Calu3 (cell line): ENCODE data around the gene SNAPC2. TPM values are rescaled to one million over a fixed set of nuclear protein-coding genes. Genes with fewer than 3 reads are reported as not detected.
A peak's percentile ranks its signal among the peaks of the same experiment; 100 is the strongest.

Experiments used
- BruUV-seq: library from RNA; stranded (reverse); fragments of 400-500 nt; replicated peaks from 2 replicates; lab custom pipeline; 2021; lab: Mats Ljungman, UMichigan
- CTCF ChIA-PET: fragments of 300-600 bp; sonication (Branson Sonifier 250); formaldehyde crosslinking; loops from one replicate; lab custom pipeline; 2022; ENCODE audit warnings: antibody characterized with exemption; lab: Charles Lee
- DNase-seq: peaks from one replicate; pipeline ENCODE4 v3.0.0; 2022
- H3K27ac Mint-ChIP-seq: one replicate; pipeline ENCODE4 v1.8.0; 2022; ENCODE audit warnings: mixed read lengths; ENCODE audit not compliant: unreplicated experiment
- H3K27me3 Mint-ChIP-seq: one replicate; pipeline ENCODE4 v1.8.0; 2022; ENCODE audit warnings: mixed read lengths; ENCODE audit not compliant: unreplicated experiment
- H3K36me3 Mint-ChIP-seq: one replicate; pipeline ENCODE4 v1.8.0; 2022; ENCODE audit warnings: mild to moderate bottlenecking, moderate library complexity, mixed read lengths; ENCODE audit not compliant: insufficient read depth, unreplicated experiment
- H3K4me1 Mint-ChIP-seq: one replicate; pipeline ENCODE4 v1.8.0; 2022; ENCODE audit warnings: mild to moderate bottlenecking, low read depth, mixed read lengths; ENCODE audit not compliant: unreplicated experiment
- H3K4me3 Mint-ChIP-seq: one replicate; pipeline ENCODE4 v1.8.0; 2022; ENCODE audit warnings: mild to moderate bottlenecking, low read depth, moderate library complexity, mixed read lengths; ENCODE audit not compliant: unreplicated experiment
- H3K9me3 Mint-ChIP-seq: one replicate; pipeline ENCODE4 v1.8.0; 2022; ENCODE audit warnings: low read depth, mixed read lengths; ENCODE audit not compliant: unreplicated experiment
- intact Hi-C: fragments of 100-400 bp; cut with micrococcal nuclease; formaldehyde crosslinking; loops from one replicate; pipeline ENCODE4 v1.10.0; 2022; ENCODE audit not compliant: unreplicated experiment
- total RNA-seq: library from RNA; stranded (reverse); gene quantifications from 2 replicates; pipeline ENCODE4 v1.2.3, GENCODE V29; 2022
- TF ChIP-seq, protein P1 (sequence below): fragments of 200-600 bp; IDR thresholded peaks from one replicate; pipeline ENCODE4 v1.8.0; 2022; ENCODE audit warnings: antibody characterized with exemption; ENCODE audit not compliant: unreplicated experiment

The SNAPC2 gene
- total RNA-seq, 1 experiment from 2014 or later: 12.1 TPM

DNA sequence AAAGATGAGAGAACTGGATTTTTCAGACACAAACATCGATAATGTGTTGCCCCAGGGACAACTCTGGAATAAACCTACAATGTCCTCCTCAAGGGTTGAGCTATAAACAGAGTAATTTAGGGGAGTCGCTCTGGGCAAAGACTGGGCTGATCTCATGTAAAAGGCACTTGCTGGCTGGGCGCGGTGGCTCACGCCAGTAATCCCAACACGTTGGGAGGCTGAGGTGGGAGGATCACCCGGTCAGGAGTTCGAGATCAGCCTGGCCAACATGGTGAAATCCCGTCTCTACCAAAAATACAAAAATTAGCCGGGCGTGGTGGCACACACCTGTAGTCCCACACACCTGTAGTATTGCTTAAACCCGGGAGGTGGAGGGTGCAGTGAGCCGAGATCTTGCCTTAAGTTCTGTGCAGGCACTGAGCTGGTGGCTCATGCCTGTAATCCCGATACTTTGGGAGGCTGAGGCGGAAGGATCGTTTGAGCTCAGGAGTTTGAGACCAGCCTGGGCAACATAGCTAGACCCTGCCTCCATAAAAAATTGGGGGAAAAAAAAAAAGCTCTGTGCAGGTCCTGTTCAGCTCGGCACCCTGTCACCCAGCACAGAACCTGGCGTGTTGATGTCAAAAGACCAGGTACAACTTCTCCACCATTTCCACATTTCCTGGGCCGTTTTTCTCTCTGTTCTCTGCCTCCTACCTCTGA is 21.9 kb downstream of the SNAPC2 start:
- TF ChIP-seq, protein P1, sequence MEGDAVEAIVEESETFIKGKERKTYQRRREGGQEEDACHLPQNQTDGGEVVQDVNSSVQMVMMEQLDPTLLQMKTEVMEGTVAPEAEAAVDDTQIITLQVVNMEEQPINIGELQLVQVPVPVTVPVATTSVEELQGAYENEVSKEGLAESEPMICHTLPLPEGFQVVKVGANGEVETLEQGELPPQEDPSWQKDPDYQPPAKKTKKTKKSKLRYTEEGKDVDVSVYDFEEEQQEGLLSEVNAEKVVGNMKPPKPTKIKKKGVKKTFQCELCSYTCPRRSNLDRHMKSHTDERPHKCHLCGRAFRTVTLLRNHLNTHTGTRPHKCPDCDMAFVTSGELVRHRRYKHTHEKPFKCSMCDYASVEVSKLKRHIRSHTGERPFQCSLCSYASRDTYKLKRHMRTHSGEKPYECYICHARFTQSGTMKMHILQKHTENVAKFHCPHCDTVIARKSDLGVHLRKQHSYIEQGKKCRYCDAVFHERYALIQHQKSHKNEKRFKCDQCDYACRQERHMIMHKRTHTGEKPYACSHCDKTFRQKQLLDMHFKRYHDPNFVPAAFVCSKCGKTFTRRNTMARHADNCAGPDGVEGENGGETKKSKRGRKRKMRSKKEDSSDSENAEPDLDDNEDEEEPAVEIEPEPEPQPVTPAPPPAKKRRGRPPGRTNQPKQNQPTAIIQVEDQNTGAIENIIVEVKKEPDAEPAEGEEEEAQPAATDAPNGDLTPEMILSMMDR: no peak
- intact Hi-C loops: no loop called here
- H3K36me3 Mint-ChIP-seq: peaks cover 38% of the 10 kb centered on the region
- CTCF ChIA-PET: interaction anchor here (0.6 kb wide), 1 partner anchor 227 kb away, joined by 3 read pairs; no protein-coding TSS in a partner anchor
- H3K4me3 Mint-ChIP-seq: peak overlapping the region; percentile 91
- no peak for DNase-seq
- H3K9me3 Mint-ChIP-seq: no peaks in the 10 kb centered on the region
- peaks cover 20% of the 10 kb centered on the region for H3K4me1 Mint-ChIP-seq
- BruUV-seq: no TSS peak
- H3K27ac Mint-ChIP-seq: peak overlapping the region; percentile 93
- no peaks in the 10 kb centered on the region for H3K27me3 Mint-ChIP-seq

DNA sequence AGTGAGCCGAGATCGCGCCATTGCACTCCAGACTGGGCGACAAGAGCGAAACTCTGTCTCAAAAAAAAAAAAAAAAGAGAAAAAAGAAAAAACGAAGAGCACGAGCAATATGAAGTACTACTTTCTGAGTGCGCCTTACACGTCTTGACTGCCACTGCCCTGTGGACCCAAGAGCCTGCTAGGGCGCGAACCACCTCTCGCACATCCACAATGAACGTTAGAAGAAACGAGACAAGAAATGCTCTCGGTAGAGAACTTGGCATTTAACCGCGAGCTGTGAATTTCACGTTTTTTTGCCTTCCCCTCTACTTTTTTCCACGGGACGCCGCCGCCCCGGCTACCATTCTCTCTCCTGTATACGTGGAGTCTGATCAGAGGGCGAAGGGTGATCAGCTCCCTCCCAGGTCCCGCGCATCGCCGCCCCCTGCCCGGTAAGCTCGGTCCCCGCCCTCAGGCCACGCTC is 22.9 kb downstream of the SNAPC2 start:
- Mint-ChIP-seq H3K4me3 (peak overlapping the region; percentile 91), H3K36me3 (peaks cover 38% of the 10 kb centered on the region), H3K27me3 (no peaks in the 10 kb centered on the region), H3K27ac (peak overlapping the region; percentile 93), H3K4me1 (peaks cover 20% of the 10 kb centered on the region), H3K9me3 (no peaks in the 10 kb centered on the region)
- CTCF ChIA-PET: interaction anchor here (0.5 to 2.4 kb wide), 10 partner anchors 14 to 1884 kb away, joined by 3 to 13 read pairs (median 4); partner anchors contain the start of genes SNAPC2 and TRAPPC5
- BruUV-seq: no TSS peak
- intact Hi-C loops: no loop called here
- DNase-seq: no peak
- TF ChIP-seq, protein P1: no peak

DNA sequence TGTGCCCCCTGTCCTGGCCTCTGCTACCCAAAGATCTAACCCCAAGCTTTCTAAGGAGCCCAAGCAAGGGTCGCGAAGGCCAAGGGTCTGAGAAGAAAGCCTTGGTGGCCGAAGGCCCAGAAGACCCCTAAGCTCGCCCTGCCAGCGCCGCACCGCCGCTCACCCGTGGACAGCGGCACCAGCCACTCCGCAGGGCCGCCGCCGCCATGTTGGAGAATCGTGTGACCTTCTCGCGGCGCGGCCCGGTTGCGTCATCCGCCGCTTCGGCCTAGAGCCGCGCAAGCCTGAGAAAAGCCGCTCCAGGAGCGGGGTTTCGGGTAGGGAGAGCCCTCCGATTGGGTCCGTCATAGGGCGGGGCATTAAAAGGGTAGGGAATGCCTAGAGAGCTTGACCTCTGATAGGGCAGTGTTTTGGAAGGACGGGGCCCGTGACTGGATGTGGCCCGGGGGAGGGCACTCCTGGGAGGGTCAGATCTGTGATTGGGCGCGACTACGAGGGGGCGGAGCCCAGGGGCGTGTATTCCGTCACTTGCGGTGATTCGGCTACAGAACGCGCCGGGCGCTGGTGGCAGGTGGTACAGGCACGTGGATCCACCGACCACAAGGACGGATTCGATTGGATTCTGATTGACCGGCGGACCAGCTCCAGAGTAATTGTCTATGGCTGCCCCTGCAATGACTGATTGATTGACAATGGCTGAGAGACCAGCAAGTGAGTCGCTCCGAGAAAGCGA is 23.5 kb downstream of the SNAPC2 start, which contains the start of gene TIMM44:
Gene TIMM44, minus strand, starts transcription at position 223 of the 733 bp plus-strand sequence. Its CDS starts 15 bp downstream, at position 208.
- peaks cover 20% of the 10 kb centered on the region for H3K4me1 Mint-ChIP-seq
- BruUV-seq: no TSS peak
- H3K9me3 Mint-ChIP-seq: no peaks in the 10 kb centered on the region
- TF ChIP-seq, protein P1: no peak
- H3K4me3 Mint-ChIP-seq: peak within 1 kb of the TSS; percentile 91
- CTCF ChIA-PET: interaction anchor here (0.5 to 2.4 kb wide), 14 partner anchors 14 to 1884 kb away, joined by 3 to 13 read pairs (median 4); partner anchors contain the start of genes SNAPC2 and TRAPPC5
- peak; percentile 97 for DNase-seq
- intact Hi-C loops: loop anchor here (2.0 kb wide), 1 partner anchor 309 kb away; no protein-coding TSS in a partner anchor
- peaks cover 38% of the 10 kb centered on the region for H3K36me3 Mint-ChIP-seq
- peak within 1 kb of the TSS; percentile 93 for H3K27ac Mint-ChIP-seq
- H3K27me3 Mint-ChIP-seq: no peaks in the 10 kb centered on the region

DNA sequence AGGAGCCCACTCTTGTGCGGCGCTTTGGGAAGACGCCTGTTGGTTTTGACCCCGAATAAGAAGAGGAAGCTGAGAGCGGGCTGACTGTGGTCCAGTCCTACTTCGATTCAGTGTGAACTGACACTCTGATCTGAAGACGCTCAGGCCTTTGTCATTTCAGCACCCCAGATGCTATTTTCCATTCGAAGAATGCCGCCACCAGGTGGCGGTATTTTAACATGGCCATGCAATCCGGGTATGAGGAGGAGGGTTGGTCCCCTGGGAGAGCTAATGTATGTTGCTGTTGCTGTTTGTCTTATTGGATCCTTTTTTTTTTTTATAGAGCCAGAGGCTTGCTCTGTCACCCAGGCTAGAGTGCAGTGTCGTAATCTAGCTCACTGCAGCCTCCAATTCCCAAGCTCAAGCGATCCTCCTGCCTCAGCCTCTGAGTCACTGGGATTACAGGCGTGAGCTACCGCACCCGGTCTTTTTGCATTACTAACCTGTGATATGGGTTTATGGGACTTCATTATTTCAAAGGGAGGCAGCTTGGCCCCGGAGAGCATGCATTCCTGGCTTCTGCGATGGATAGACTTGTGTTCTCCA is 24.1 kb downstream of the SNAPC2 start:
- peak overlapping the region; percentile 91 for H3K4me3 Mint-ChIP-seq
- H3K4me1 Mint-ChIP-seq: peaks cover 20% of the 10 kb centered on the region
- peak; percentile 74 for DNase-seq
- H3K9me3 Mint-ChIP-seq: no peaks in the 10 kb centered on the region
- H3K36me3 Mint-ChIP-seq: peaks cover 38% of the 10 kb centered on the region
- BruUV-seq: TSS peak; percentile 92
- intact Hi-C loops: loop anchor here (2.0 kb wide), 1 partner anchor 309 kb away; no protein-coding TSS in a partner anchor
- TF ChIP-seq, protein P1: peak; percentile 70
- H3K27ac Mint-ChIP-seq: peak overlapping the region; percentile 93
- CTCF ChIA-PET: interaction anchor here (0.5 to 2.4 kb wide), 13 partner anchors 13 to 307 kb away, joined by 3 to 13 read pairs (median 4); partner anchors contain the start of gene SNAPC2
- H3K27me3 Mint-ChIP-seq: no peaks in the 10 kb centered on the region
